ENCODE measurements around the gene S100PBP. TPM values are rescaled to one million over a fixed set of nuclear protein-coding genes. Genes with fewer than 3 reads are reported as not detected.

The S100PBP gene
- polyA plus RNA-seq (2011; rRNA removed) (20.7 and 31.8 TPM in 2 replicates), polyA minus RNA-seq (2011; rRNA and poly(A)+ RNA removed) (16.8 and 24.8 TPM in 2 replicates)

DNA sequence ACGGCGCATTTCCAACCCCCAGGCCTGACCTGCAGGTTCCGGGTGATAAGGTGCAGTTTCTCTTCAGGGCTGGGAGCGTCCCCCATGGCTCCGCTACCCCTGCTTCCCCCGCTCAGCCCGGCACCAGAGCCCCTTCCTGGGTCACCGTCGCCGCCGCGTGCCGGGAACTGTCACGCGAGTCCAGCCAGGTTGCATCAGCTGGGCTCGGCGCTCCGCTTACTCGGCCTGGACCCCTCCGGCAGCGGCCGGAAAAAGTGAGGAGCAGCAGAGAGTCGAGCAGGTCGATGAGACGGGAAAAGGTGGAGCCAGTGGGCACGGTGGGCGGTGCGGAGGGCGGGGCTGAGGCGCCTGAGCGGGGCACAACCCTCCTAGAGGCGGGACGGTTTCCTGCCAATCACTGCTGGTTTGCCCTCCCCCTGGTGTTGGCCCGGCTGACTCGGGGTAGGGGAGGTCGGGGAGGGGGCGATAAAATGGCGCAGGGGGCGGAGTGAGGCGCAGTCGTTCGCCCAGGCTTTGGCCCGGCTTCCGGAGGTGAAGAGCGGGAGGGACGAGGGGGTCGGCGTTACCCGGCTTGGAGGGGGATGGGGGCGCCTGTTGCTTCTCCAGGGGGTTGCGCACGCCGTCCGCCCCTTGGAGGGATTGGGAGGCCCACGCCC is at the start of gene S100PBP, which contains the start of gene YARS1:
Gene S100PBP (plus strand): TSS at position 495 of the 656 bp plus-strand sequence. CDS start 8,447 bp downstream, outside the sequence.
Gene YARS1 (minus strand): TSS at position 200 of the 656 bp plus-strand sequence. CDS start 114 bp downstream, at position 86.
- POLR2A ChIA-PET: no interaction called here
- TF ChIP-seq, protein P1, sequence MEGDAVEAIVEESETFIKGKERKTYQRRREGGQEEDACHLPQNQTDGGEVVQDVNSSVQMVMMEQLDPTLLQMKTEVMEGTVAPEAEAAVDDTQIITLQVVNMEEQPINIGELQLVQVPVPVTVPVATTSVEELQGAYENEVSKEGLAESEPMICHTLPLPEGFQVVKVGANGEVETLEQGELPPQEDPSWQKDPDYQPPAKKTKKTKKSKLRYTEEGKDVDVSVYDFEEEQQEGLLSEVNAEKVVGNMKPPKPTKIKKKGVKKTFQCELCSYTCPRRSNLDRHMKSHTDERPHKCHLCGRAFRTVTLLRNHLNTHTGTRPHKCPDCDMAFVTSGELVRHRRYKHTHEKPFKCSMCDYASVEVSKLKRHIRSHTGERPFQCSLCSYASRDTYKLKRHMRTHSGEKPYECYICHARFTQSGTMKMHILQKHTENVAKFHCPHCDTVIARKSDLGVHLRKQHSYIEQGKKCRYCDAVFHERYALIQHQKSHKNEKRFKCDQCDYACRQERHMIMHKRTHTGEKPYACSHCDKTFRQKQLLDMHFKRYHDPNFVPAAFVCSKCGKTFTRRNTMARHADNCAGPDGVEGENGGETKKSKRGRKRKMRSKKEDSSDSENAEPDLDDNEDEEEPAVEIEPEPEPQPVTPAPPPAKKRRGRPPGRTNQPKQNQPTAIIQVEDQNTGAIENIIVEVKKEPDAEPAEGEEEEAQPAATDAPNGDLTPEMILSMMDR (IDR thresholded peaks at IDR 0.05; ENCODE audit: insufficient read depth, low read depth, low read length): no peak

GRCh38 chr1:32768110-32768850 is 49.2 kb upstream of the S100PBP start:
- CTCF ChIA-PET: interaction anchor here (1.3 to 2.8 kb wide), 5 partner anchors 15 to 247 kb away, joined by 3 to 15 read pairs (median 4); no protein-coding TSS in a partner anchor
- POLR2A ChIA-PET: interaction anchor here (0.7 kb wide), 1 partner anchor 139 kb away, joined by 5 read pairs; no protein-coding TSS in a partner anchor
- no peak for DNase-seq (ENCODE audit: low read depth)

More for the DNA sequence above, at the start of gene S100PBP, which contains the start of gene YARS1:
- H3K27me3 ChIP-seq (ENCODE audit: control insufficient read depth, insufficient read depth, low read length): no peaks in the 10 kb centered on the region
- DNase-seq (ENCODE audit: low read depth): peak; percentile 78
- peaks cover 2% of the 10 kb centered on the region; the same call in 1 of the 2 replicates for H3K36me3 ChIP-seq (ENCODE audit: control insufficient read depth, insufficient read depth, low read length)
- peak within 1 kb of the TSS; percentile 69 for H3K4me3 ChIP-seq (ENCODE audit: low read depth, low read length)
- CTCF ChIA-PET: interaction anchor here (0.7 to 1.4 kb wide), 2 partner anchors 55 to 72 kb away, joined by 3 read pairs; no protein-coding TSS in a partner anchor

DNA sequence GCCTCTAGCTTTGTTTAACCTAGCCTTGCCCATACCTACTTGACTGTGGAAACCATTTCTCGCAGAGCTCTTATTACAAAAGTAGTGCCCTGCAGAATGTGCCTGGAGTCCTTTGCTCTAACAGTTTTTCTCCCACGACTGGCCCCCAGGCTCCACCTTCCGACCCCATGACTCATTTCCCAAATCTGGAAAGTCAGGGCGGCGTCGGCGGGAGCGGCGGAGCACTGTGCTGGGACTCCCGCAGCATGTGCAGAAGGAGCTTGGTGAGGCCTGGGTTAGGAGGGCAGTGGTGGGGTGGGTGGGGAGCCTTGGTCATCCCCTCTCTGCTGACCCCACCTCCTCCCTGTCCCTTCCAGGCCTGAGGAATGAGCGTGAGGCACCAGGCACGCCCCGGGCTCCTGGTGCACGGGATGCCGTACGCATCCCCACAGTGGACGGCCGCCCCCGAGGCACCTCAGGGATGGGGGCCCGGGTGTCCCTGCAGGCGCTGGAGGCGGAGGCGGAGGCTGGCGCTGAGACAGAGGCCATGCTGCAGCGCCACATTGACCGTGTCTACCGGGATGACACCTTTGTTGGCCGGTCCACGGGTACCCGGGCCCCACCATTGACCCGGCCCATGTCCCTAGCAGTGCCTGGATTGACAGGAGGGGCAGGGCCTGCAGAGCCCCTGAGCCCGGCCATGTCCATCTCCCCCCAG is 47.8 kb upstream of the S100PBP start:
- no peak overlapping the region for H3K4me3 ChIP-seq (ENCODE audit: low read depth, low read length)
- H3K36me3 ChIP-seq (ENCODE audit: control insufficient read depth, insufficient read depth, low read length): peaks cover 21% of the 10 kb centered on the region
- H3K27me3 ChIP-seq (ENCODE audit: control insufficient read depth, insufficient read depth, low read length): no peaks in the 10 kb centered on the region
- TF ChIP-seq, protein P1 (IDR thresholded peaks at IDR 0.05; ENCODE audit: insufficient read depth, low read depth, low read length): no peak
- POLR2A ChIA-PET: interaction anchor here (1.0 kb wide), 1 partner anchor 57 kb away, joined by 3 read pairs; no protein-coding TSS in a partner anchor
- DNase-seq (ENCODE audit: low read depth): no peak
- CTCF ChIA-PET: interaction anchor here (0.5 to 2.8 kb wide), 6 partner anchors 11 to 248 kb away, joined by 3 to 15 read pairs (median 4); partner anchors contain the start of gene SYNC

More at GRCh38 chr1:32768110-32768850, 49.2 kb upstream of the S100PBP start:
- Histone ChIP-seq H3K27me3 (ENCODE audit: control insufficient read depth, insufficient read depth, low read length) (no peaks in the 10 kb centered on the region), H3K36me3 (ENCODE audit: control insufficient read depth, insufficient read depth, low read length) (peaks cover 12% of the 10 kb centered on the region; the same call in 1 of the 2 replicates), H3K4me3 (ENCODE audit: low read depth, low read length) (no peak overlapping the region)
- TF ChIP-seq, protein P1 (IDR thresholded peaks at IDR 0.05; ENCODE audit: insufficient read depth, low read depth, low read length): no peak

GRCh38 chr1:32770221-32770731 is 47.2 kb upstream of the S100PBP start:
- no peaks in the 10 kb centered on the region for H3K27me3 ChIP-seq (ENCODE audit: control insufficient read depth, insufficient read depth, low read length)
- peaks cover 25% of the 10 kb centered on the region for H3K36me3 ChIP-seq (ENCODE audit: control insufficient read depth, insufficient read depth, low read length)
- DNase-seq (ENCODE audit: low read depth): no peak
- ChIA-PET CTCF (interaction anchor here (0.5 to 2.8 kb wide), 4 partner anchors 11 to 249 kb away, joined by 3 to 15 read pairs (median 6); no protein-coding TSS in a partner anchor), POLR2A (interaction anchor here (0.6 kb wide), 1 partner anchor 170 kb away, joined by 9 read pairs; no protein-coding TSS in a partner anchor)
- no peak overlapping the region for H3K4me3 ChIP-seq (ENCODE audit: low read depth, low read length)
- TF ChIP-seq, protein P1 (IDR thresholded peaks at IDR 0.05; ENCODE audit: insufficient read depth, low read depth, low read length): no peak

Measured in BJ (cell line).